GM23338 (cell line): ENCODE data around the gene MGLL. TPM values are rescaled to one million over a fixed set of nuclear protein-coding genes. Genes with fewer than 3 reads are reported as not detected.

ENCODE experiments used
- ATAC-seq: fragments of 200-7000 bp; cut with Tn5 transposase; 3 replicates; pipeline ENCODE4 v1.9.1; 2020
- DNase-seq: peaks from one replicate; pipeline ENCODE4 v3.0.0-alpha.2; 2015; ENCODE audit warnings: low spot score
- H2AFZ ChIP-seq: fragments of 200-600 bp; sonication (generic); 2 replicates; pipeline ENCODE4 v1.8.0; 2016; ENCODE audit warnings: antibody characterized with exemption, mild to moderate bottlenecking, moderate library complexity
- H3F3A ChIP-seq: fragments of 200-600 bp; sonication (generic); replicated peaks from 2 replicates; pipeline ENCODE4 v1.8.0; 2017; ENCODE audit warnings: antibody characterized with exemption, mixed run types, low read depth
- H3K27ac ChIP-seq: fragments of 200-600 bp; sonication (generic); 2 replicates; pipeline ENCODE4 v1.6.1; 2016; ENCODE audit warnings: low read depth
- H3K27me3 ChIP-seq: fragments of 200-600 bp; sonication (generic); 2 replicates; pipeline ENCODE4 v1.8.0; 2016; ENCODE audit warnings: mild to moderate bottlenecking, mixed run types, moderate library complexity; ENCODE audit not compliant: insufficient read depth
- H3K36me3 ChIP-seq: fragments of 200-600 bp; sonication (generic); 2 replicates; pipeline ENCODE4 v1.8.0; 2016; ENCODE audit warnings: mild to moderate bottlenecking; ENCODE audit not compliant: insufficient read depth
- H3K4me1 ChIP-seq: fragments of 200-600 bp; sonication (generic); 2 replicates; pipeline ENCODE4 v1.8.0; 2016; ENCODE audit warnings: mild to moderate bottlenecking, moderate library complexity; ENCODE audit not compliant: insufficient read depth
- H3K4me2 ChIP-seq: fragments of 200-600 bp; sonication (generic); 2 replicates; pipeline ENCODE4 v1.7.1; 2017; ENCODE audit warnings: mixed run types
- H3K4me3 ChIP-seq: fragments of 200-600 bp; sonication (generic); 2 replicates; pipeline ENCODE4 v1.6.1; 2016; ENCODE audit warnings: mixed run types
- H3K79me2 ChIP-seq: fragments of 200-600 bp; sonication (generic); replicated peaks from 2 replicates; pipeline ENCODE4 v1.8.0; 2017; ENCODE audit warnings: mild to moderate bottlenecking; ENCODE audit not compliant: insufficient read depth
- H3K9me2 ChIP-seq: fragments of 200-600 bp; sonication (generic); 2 replicates; pipeline ENCODE4 v1.8.0; 2017; ENCODE audit not compliant: insufficient read depth
- H4K20me1 ChIP-seq: fragments of 200-600 bp; sonication (generic); replicated peaks from 2 replicates; pipeline ENCODE4 v1.8.0; 2017; ENCODE audit warnings: mild to moderate bottlenecking; ENCODE audit not compliant: insufficient read depth
- H3K27ac Mint-ChIP-seq: 2 replicates; pipeline ENCODE4 v1.8.0; 2020; ENCODE audit warnings: inconsistent platforms, mild to moderate bottlenecking, moderate library complexity, mixed read lengths
- H3K27me3 Mint-ChIP-seq: 3 replicates; pipeline ENCODE4 v1.8.0; 2022; ENCODE audit warnings: low read depth, mild to moderate bottlenecking, moderate library complexity, mixed read lengths, inconsistent platforms; ENCODE audit not compliant: insufficient read depth, poor library complexity
- H3K36me3 Mint-ChIP-seq: 3 replicates; pipeline ENCODE4 v1.8.0; 2021; ENCODE audit warnings: low read depth, mild to moderate bottlenecking, inconsistent platforms, moderate library complexity, mixed read lengths
- H3K4me1 Mint-ChIP-seq: 3 replicates; pipeline ENCODE4 v1.8.0; 2020; ENCODE audit warnings: mild to moderate bottlenecking, inconsistent platforms, mixed read lengths
- H3K4me3 Mint-ChIP-seq: 3 replicates; pipeline ENCODE4 v1.8.0; 2021; ENCODE audit warnings: moderate library complexity, mild to moderate bottlenecking, inconsistent platforms, mixed read lengths
- H3K9me3 Mint-ChIP-seq: 3 replicates; pipeline ENCODE4 v1.8.0; 2020; ENCODE audit warnings: moderate library complexity, mild to moderate bottlenecking, inconsistent platforms, mixed read lengths
- CREB1 ChIP-seq: fragments of 250-450 bp; sonication (Bioruptor Pico); IDR thresholded peaks from 2 replicates; pipeline ENCODE4 v1.5.0; 2020; ENCODE audit warnings: low read depth, mild to moderate bottlenecking, moderate library complexity
- CTCF ChIP-seq, 2 experiments: fragments of 200-600 bp in 1 of 2; sonication (generic) in 1 of 2; conservative IDR thresholded peaks; 2 replicates each; pipeline versions ENCODE4 v1.5.1 to v1.6.1; 2016 to 2017; ENCODE audit warnings: antibody characterized with exemption in 2 of 2, low read depth in 2 of 2, mild to moderate bottlenecking in 2 of 2, moderate library complexity in 1 of 2
- EZH2 ChIP-seq: fragments of 200-600 bp; sonication (generic); IDR thresholded peaks from one replicate; pipeline ENCODE4 v1.8.0; 2017; ENCODE audit warnings: antibody characterized with exemption, mild to moderate bottlenecking, low read depth; ENCODE audit not compliant: unreplicated experiment
- EZH2phosphoT487 ChIP-seq: fragments of 200-600 bp; sonication (generic); IDR thresholded peaks from one replicate; pipeline ENCODE4 v1.8.1; 2018; ENCODE audit warnings: antibody characterized with exemption; ENCODE audit not compliant: unreplicated experiment
- JUNB ChIP-seq: IDR thresholded peaks from one replicate; pipeline ENCODE4 v1.6.1; 2016; ENCODE audit warnings: antibody characterized with exemption; ENCODE audit not compliant: unreplicated experiment
- ZNF114 ChIP-seq: fragments of 250-450 bp; sonication (Bioruptor Pico); IDR thresholded peaks from 2 replicates; pipeline ENCODE4 v1.5.0; 2020; ENCODE audit warnings: mild to moderate bottlenecking, moderate library complexity
- ZNF462 ChIP-seq: fragments of 250-450 bp; sonication (Bioruptor Pico); IDR thresholded peaks from 2 replicates; pipeline ENCODE4 v1.5.0; 2020; ENCODE audit warnings: mild to moderate bottlenecking, moderate library complexity
- polyA plus RNA-seq: library from polyadenylated mRNA; unstranded; fragments of >200 nt; fragmentation: Nextera tagmentation; extraction: Ambion mirVana; gene quantifications from 2 replicates; pipeline ENCODE4 v1.2.1, GENCODE V29; 2016
- total RNA-seq: library from RNA; depleted of rRNA; stranded (reverse); fragments of >200 nt; shearing (Covaris generic); gene quantifications from 2 replicates; pipeline ENCODE4 v1.2.3, GENCODE V29; 2014

Gene MGLL
- total and polyA plus RNA-seq, 2 experiments from 2014 or later = 0.71 to 0.83 TPM

- ATAC-seq = no peak
- Histone ChIP-seq H2AFZ (no peak overlapping the region), H3K9me2 (no peaks in the 10 kb centered on the region), H3K79me2 (no peaks in the 10 kb centered on the region), H3K27me3 (no peaks in the 10 kb centered on the region), H3K36me3 (no peaks in the 10 kb centered on the region), H4K20me1 (no peaks in the 10 kb centered on the region), H3K4me3 (no peak overlapping the region), H3F3A (no peaks in the 10 kb centered on the region), H3K27ac (no peak overlapping the region), H3K4me1 (no peaks in the 10 kb centered on the region), H3K4me2 (no peak overlapping the region)
- Mint-ChIP-seq H3K9me3 (no peaks in the 10 kb centered on the region), H3K27ac (no peak overlapping the region), H3K36me3 (no peaks in the 10 kb centered on the region), H3K27me3 (peaks cover 13% of the 10 kb centered on the region), H3K4me3 (no peak overlapping the region), H3K4me1 (peaks cover 13% of the 10 kb centered on the region)
- no peak for TF ChIP-seq JUNB
- no peak for TF ChIP-seq CTCF (conservative IDR thresholded peaks at IDR 0.05; ENCODE audit: low read depth in 2 of 2)
- TF ChIP-seq CREB1 (CRISPR knock-in tag) = no peak
- DNase-seq = no peak
Measured at GRCh38 chr3:127788451-127788909, 33.8 kb downstream of the MGLL start.

- H3K79me2 ChIP-seq = no peaks in the 10 kb centered on the region
- Mint-ChIP-seq H3K9me3 (no peaks in the 10 kb centered on the region), H3K4me1 (peaks cover 13% of the 10 kb centered on the region), H3K4me3 (no peak overlapping the region), H3K27me3 (peaks cover 13% of the 10 kb centered on the region), H3K36me3 (no peaks in the 10 kb centered on the region), H3K27ac (no peak overlapping the region)
- no peak overlapping the region for H3K27ac ChIP-seq
- H3K9me2 ChIP-seq = no peaks in the 10 kb centered on the region
- H3K4me1 ChIP-seq = no peaks in the 10 kb centered on the region
- H3K4me2 ChIP-seq = no peak overlapping the region
- ATAC-seq = no peak
- no peaks in the 10 kb centered on the region for H3K27me3 ChIP-seq
- H3K4me3 ChIP-seq = no peak overlapping the region
- DNase-seq = no peak
- no peaks in the 10 kb centered on the region for H3K36me3 ChIP-seq
- H4K20me1 ChIP-seq = no peaks in the 10 kb centered on the region
- H2AFZ ChIP-seq = no peak overlapping the region
- no peaks in the 10 kb centered on the region for H3F3A ChIP-seq
- TF ChIP-seq ZNF462 = no peak
- TF ChIP-seq EZH2 = no peak
- no peak for TF ChIP-seq EZH2phosphoT487
- TF ChIP-seq JUNB = no peak
- TF ChIP-seq CREB1 (CRISPR knock-in tag) = no peak
- TF ChIP-seq CTCF (conservative IDR thresholded peaks at IDR 0.05; ENCODE audit: low read depth in 2 of 2) = no peak
- TF ChIP-seq ZNF114 (CRISPR knock-in tag) = no peak
Measured at GRCh38 chr3:127787571-127788365, 34.5 kb downstream of the MGLL start.
